ENCODE measurements around the gene ALKBH3.

GRCh38 chr11:43914466-43914865 is 33.8 kb downstream of the ALKBH3 start:
- no peak for TF ChIP-seq CTCF (IDR thresholded peaks at IDR 0.05)
- no peak for TF ChIP-seq POLR2A (IDR thresholded peaks at IDR 0.05)

Measured in testis (tissue), 2 donors.